ENCODE data around the gene IGF2BP1. TPM values are rescaled to one million over a fixed set of nuclear protein-coding genes. Genes with fewer than 3 reads are reported as not detected.

IGF2BP1 gene
- total and polyA plus RNA-seq, 2 donors (not counting 1 experiment from before 2014, with no cell fraction given) = under 0.01 to 1.1 TPM

GRCh38 chr17:49018748-49019147 lies 21.6 kb downstream of the IGF2BP1 start:
- Histone ChIP-seq H3K27me3 (ENCODE audit: control insufficient read depth, insufficient read depth, low read length) (peaks cover 18% of the 10 kb centered on the region), H3K9me3 (ENCODE audit: control insufficient read depth, insufficient read depth, low read depth, low read length) (no peaks in the 10 kb centered on the region), H3K27ac (ENCODE audit: insufficient read depth, low read length) (no peak overlapping the region), H3K36me3 (ENCODE audit: control insufficient read depth, insufficient read depth, low read length) (no peaks in the 10 kb centered on the region), H3K4me1 (ENCODE audit: control insufficient read depth, extremely low read depth, insufficient read depth, low read length) (peaks cover 8% of the 10 kb centered on the region), H3K4me3 (replicated peaks in 1 of 4; ENCODE audit: control extremely low read depth in 1 of 4, insufficient read depth in 1 of 4, low read depth in 3 of 4, low read length in 4 of 4) (no peak overlapping the region), H4K20me1 (ENCODE audit: control insufficient read depth, extremely low read depth, insufficient read depth, low read length) (no peaks in the 10 kb centered on the region), H3K4me2 (ENCODE audit: extremely low read depth, insufficient read depth, low read length) (no peak overlapping the region), H3K79me2 (ENCODE audit: control insufficient read depth, insufficient read depth, low read length) (no peaks in the 10 kb centered on the region), H3K9ac (ENCODE audit: insufficient read depth, low read length) (no peak overlapping the region), H2AFZ (ENCODE audit: low read length) (no peak overlapping the region)
- DNase-seq (ENCODE audit: low read depth in 2 of 2) = no peak
- TF ChIP-seq CTCF (conservative IDR thresholded peaks at IDR 0.05 in 1 of 2, IDR thresholded peaks at IDR 0.05 in 1 of 2; ENCODE audit: low read depth in 1 of 2, low read length in 2 of 2) = no peak
- TF ChIP-seq EZH2 (IDR thresholded peaks at IDR 0.05; ENCODE audit: low read length, missing control alignments) = no peak

- H3K9ac ChIP-seq (ENCODE audit: insufficient read depth, low read length) = no peak overlapping the region
- no peak overlapping the region for H3K27ac ChIP-seq (ENCODE audit: insufficient read depth, low read length)
- H4K20me1 ChIP-seq (ENCODE audit: control insufficient read depth, extremely low read depth, insufficient read depth, low read length) = no peaks in the 10 kb centered on the region
- no peak for DNase-seq (ENCODE audit: low read depth in 2 of 2)
- TF ChIP-seq EZH2 (IDR thresholded peaks at IDR 0.05; ENCODE audit: low read length, missing control alignments) = no peak
- TF ChIP-seq CTCF (conservative IDR thresholded peaks at IDR 0.05 in 1 of 2, IDR thresholded peaks at IDR 0.05 in 1 of 2; ENCODE audit: low read depth in 1 of 2, low read length in 2 of 2) = no peak
- no peak overlapping the region for H3K4me2 ChIP-seq (ENCODE audit: extremely low read depth, insufficient read depth, low read length)
- H2AFZ ChIP-seq (ENCODE audit: low read length) = no peak overlapping the region
- no peaks in the 10 kb centered on the region for H3K9me3 ChIP-seq (ENCODE audit: control insufficient read depth, insufficient read depth, low read depth, low read length)
- no peaks in the 10 kb centered on the region for H3K79me2 ChIP-seq (ENCODE audit: control insufficient read depth, insufficient read depth, low read length)
- H3K4me1 ChIP-seq (ENCODE audit: control insufficient read depth, extremely low read depth, insufficient read depth, low read length) = peaks cover 8% of the 10 kb centered on the region
- peaks cover 8% of the 10 kb centered on the region for H3K27me3 ChIP-seq (ENCODE audit: control insufficient read depth, insufficient read depth, low read length)
- no peak overlapping the region for H3K4me3 ChIP-seq (replicated peaks in 1 of 4; ENCODE audit: control extremely low read depth in 1 of 4, insufficient read depth in 1 of 4, low read depth in 3 of 4, low read length in 4 of 4)
- H3K36me3 ChIP-seq (ENCODE audit: control insufficient read depth, insufficient read depth, low read length) = no peaks in the 10 kb centered on the region
Measured at GRCh38 chr17:49020609-49021008, 23.4 kb downstream of the IGF2BP1 start.

GRCh38 chr17:49021095-49021767 lies 24.0 kb downstream of the IGF2BP1 start:
- no peaks in the 10 kb centered on the region for H3K9me3 ChIP-seq (ENCODE audit: control insufficient read depth, insufficient read depth, low read depth, low read length)
- no peaks in the 10 kb centered on the region for H4K20me1 ChIP-seq (ENCODE audit: control insufficient read depth, extremely low read depth, insufficient read depth, low read length)
- no peak overlapping the region for H2AFZ ChIP-seq (ENCODE audit: low read length)
- no peak overlapping the region for H3K27ac ChIP-seq (ENCODE audit: insufficient read depth, low read length)
- DNase-seq (ENCODE audit: low read depth in 2 of 2) = peak; percentile 16 to 35
- H3K4me2 ChIP-seq (ENCODE audit: extremely low read depth, insufficient read depth, low read length) = no peak overlapping the region
- H3K9ac ChIP-seq (ENCODE audit: insufficient read depth, low read length) = no peak overlapping the region
- H3K36me3 ChIP-seq (ENCODE audit: control insufficient read depth, insufficient read depth, low read length) = no peaks in the 10 kb centered on the region
- peaks cover 3% of the 10 kb centered on the region for H3K27me3 ChIP-seq (ENCODE audit: control insufficient read depth, insufficient read depth, low read length)
- H3K4me3 ChIP-seq (replicated peaks in 1 of 4; ENCODE audit: control extremely low read depth in 1 of 4, insufficient read depth in 1 of 4, low read depth in 3 of 4, low read length in 4 of 4) = no peak overlapping the region
- no peaks in the 10 kb centered on the region for H3K79me2 ChIP-seq (ENCODE audit: control insufficient read depth, insufficient read depth, low read length)
- peaks cover 4% of the 10 kb centered on the region for H3K4me1 ChIP-seq (ENCODE audit: control insufficient read depth, extremely low read depth, insufficient read depth, low read length)
- no peak for TF ChIP-seq CTCF (conservative IDR thresholded peaks at IDR 0.05 in 1 of 2, IDR thresholded peaks at IDR 0.05 in 1 of 2; ENCODE audit: low read depth in 1 of 2, low read length in 2 of 2)
- no peak for TF ChIP-seq EZH2 (IDR thresholded peaks at IDR 0.05; ENCODE audit: low read length, missing control alignments)
